ENCODE data around the gene PLCB1. TPM values are rescaled to one million over a fixed set of nuclear protein-coding genes. Genes with fewer than 3 reads are reported as not detected.

Gene PLCB1
- total and polyA plus RNA-seq, 2 experiments from 2014 or later = 8.0 to 17.6 TPM

GRCh38 chr20:8242827-8243724 is 111.0 kb downstream of the PLCB1 start:
- H3K9me3 ChIP-seq (ENCODE audit: low read depth) = no peaks in the 10 kb centered on the region
- peak overlapping the region; percentile 26 for H3K27ac ChIP-seq
- peaks cover 25% of the 10 kb centered on the region for H3K4me1 ChIP-seq (ENCODE audit: low read depth)
- no peak for TF ChIP-seq CTCF (IDR thresholded peaks at IDR 0.05; ENCODE audit: low read depth, low read length)
- H3K4me3 ChIP-seq = no peak overlapping the region
- DNase-seq (ENCODE audit: low read depth in 1 of 2, low spot score in 1 of 2) = peak; percentile 17 to 70
- H3K27me3 ChIP-seq = no peaks in the 10 kb centered on the region
- no peaks in the 10 kb centered on the region for H3K36me3 ChIP-seq

GRCh38 chr20:8244637-8245036 is 112.6 kb downstream of the PLCB1 start:
- TF ChIP-seq CTCF (IDR thresholded peaks at IDR 0.05; ENCODE audit: low read depth, low read length) = no peak
- DNase-seq (ENCODE audit: low read depth in 1 of 2, low spot score in 1 of 2) = peak in 1 of 2 donors; percentile 92
- Histone ChIP-seq H3K9me3 (ENCODE audit: low read depth) (no peaks in the 10 kb centered on the region), H3K4me1 (ENCODE audit: low read depth) (peaks cover 28% of the 10 kb centered on the region), H3K36me3 (no peaks in the 10 kb centered on the region), H3K27ac (no peak overlapping the region), H3K27me3 (no peaks in the 10 kb centered on the region), H3K4me3 (no peak overlapping the region)

GRCh38 chr20:8246153-8246552 is 114.1 kb downstream of the PLCB1 start:
- no peak overlapping the region for H3K27ac ChIP-seq
- TF ChIP-seq CTCF (IDR thresholded peaks at IDR 0.05; ENCODE audit: low read depth, low read length) = no peak

GRCh38 chr20:8246716-8247115 is 114.7 kb downstream of the PLCB1 start:
- no peak overlapping the region for H3K4me3 ChIP-seq
- no peaks in the 10 kb centered on the region for H3K9me3 ChIP-seq (ENCODE audit: low read depth)
- peaks cover 28% of the 10 kb centered on the region for H3K4me1 ChIP-seq (ENCODE audit: low read depth)
- H3K27ac ChIP-seq = no peak overlapping the region
- no peaks in the 10 kb centered on the region for H3K27me3 ChIP-seq
- TF ChIP-seq CTCF (IDR thresholded peaks at IDR 0.05; ENCODE audit: low read depth, low read length) = no peak
- no peak for DNase-seq (ENCODE audit: low read depth in 1 of 2, low spot score in 1 of 2)
- H3K36me3 ChIP-seq = no peaks in the 10 kb centered on the region

More at GRCh38 chr20:8246153-8246552, 114.1 kb downstream of the PLCB1 start:
- no peaks in the 10 kb centered on the region for H3K36me3 ChIP-seq
- no peaks in the 10 kb centered on the region for H3K9me3 ChIP-seq (ENCODE audit: low read depth)
- DNase-seq (ENCODE audit: low read depth in 1 of 2, low spot score in 1 of 2) = no peak
- H3K4me1 ChIP-seq (ENCODE audit: low read depth) = peaks cover 28% of the 10 kb centered on the region
- no peak overlapping the region for H3K4me3 ChIP-seq
- no peaks in the 10 kb centered on the region for H3K27me3 ChIP-seq

GRCh38 chr20:8248051-8248450 is 116.0 kb downstream of the PLCB1 start:
- H3K36me3 ChIP-seq = no peaks in the 10 kb centered on the region
- H3K27me3 ChIP-seq = no peaks in the 10 kb centered on the region
- H3K4me1 ChIP-seq (ENCODE audit: low read depth) = peaks cover 33% of the 10 kb centered on the region
- H3K27ac ChIP-seq = no peak overlapping the region
- H3K9me3 ChIP-seq (ENCODE audit: low read depth) = no peaks in the 10 kb centered on the region
- TF ChIP-seq CTCF (IDR thresholded peaks at IDR 0.05; ENCODE audit: low read depth, low read length) = no peak
- no peak for DNase-seq (ENCODE audit: low read depth in 1 of 2, low spot score in 1 of 2)
- H3K4me3 ChIP-seq = no peak overlapping the region
